Ishikawa (cell line): ENCODE measurements around the gene BCL2L11.

Experiments used
- CEBPB ChIP-seq: IDR thresholded peaks from 2 replicates; pipeline ENCODE4 v1.6.1; 2012
- EP300 ChIP-seq: IDR thresholded peaks from 2 replicates; pipeline ENCODE4 v1.6.1; 2012; ENCODE audit warnings: borderline replicate concordance
- FOXM1 ChIP-seq: IDR thresholded peaks from 2 replicates; pipeline ENCODE4 v1.6.1; 2012; ENCODE audit warnings: low read depth, borderline replicate concordance
- TEAD4 ChIP-seq: IDR thresholded peaks from 2 replicates; pipeline ENCODE4 v1.6.1; 2012
- YY1 ChIP-seq: IDR thresholded peaks from 2 replicates; pipeline ENCODE4 v1.6.1; 2012; ENCODE audit warnings: low read depth
- ZBTB7A ChIP-seq: IDR thresholded peaks from 2 replicates; pipeline ENCODE4 v1.6.1; 2012; ENCODE audit warnings: low read depth
- TF ChIP-seq, protein P1 (sequence below): IDR thresholded peaks from 2 replicates; pipeline ENCODE4 v1.6.1; 2012
- TF ChIP-seq, protein P2 (sequence below): IDR thresholded peaks from 2 replicates; pipeline ENCODE4 v1.6.1; 2012

DNA sequence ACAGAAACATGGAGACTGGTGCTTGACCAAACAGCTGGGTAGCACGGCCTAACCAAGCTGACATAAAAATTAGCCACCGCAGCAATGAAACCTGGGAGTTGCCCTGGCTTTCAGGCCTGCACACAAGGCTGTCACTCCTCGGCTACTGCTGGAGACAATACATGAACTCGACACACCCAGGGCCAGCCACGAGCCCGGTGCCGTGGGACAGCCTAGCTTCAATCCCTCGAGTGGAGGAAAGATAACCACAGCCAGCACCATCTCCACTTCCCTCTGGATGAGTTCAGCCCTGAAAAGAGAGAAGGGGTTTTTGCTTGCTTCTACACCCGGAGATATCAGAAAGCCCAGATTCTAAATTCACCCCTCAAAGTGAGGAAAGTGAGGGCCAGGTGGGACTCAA, 78.0 kb downstream of the BCL2L11 start:
- TF ChIP-seq, protein P1, sequence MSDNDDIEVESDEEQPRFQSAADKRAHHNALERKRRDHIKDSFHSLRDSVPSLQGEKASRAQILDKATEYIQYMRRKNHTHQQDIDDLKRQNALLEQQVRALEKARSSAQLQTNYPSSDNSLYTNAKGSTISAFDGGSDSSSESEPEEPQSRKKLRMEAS = no peak
- TF ChIP-seq EP300 = no peak
- no peak for TF ChIP-seq ZBTB7A
- no peak for TF ChIP-seq YY1
- TF ChIP-seq CEBPB = no peak
- TF ChIP-seq, protein P2, sequence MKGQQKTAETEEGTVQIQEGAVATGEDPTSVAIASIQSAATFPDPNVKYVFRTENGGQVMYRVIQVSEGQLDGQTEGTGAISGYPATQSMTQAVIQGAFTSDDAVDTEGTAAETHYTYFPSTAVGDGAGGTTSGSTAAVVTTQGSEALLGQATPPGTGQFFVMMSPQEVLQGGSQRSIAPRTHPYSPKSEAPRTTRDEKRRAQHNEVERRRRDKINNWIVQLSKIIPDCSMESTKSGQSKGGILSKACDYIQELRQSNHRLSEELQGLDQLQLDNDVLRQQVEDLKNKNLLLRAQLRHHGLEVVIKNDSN = no peak
- no peak for TF ChIP-seq FOXM1
- no peak for TF ChIP-seq TEAD4
